ENCODE data around the gene PTX4.

Gene PTX4

DNA sequence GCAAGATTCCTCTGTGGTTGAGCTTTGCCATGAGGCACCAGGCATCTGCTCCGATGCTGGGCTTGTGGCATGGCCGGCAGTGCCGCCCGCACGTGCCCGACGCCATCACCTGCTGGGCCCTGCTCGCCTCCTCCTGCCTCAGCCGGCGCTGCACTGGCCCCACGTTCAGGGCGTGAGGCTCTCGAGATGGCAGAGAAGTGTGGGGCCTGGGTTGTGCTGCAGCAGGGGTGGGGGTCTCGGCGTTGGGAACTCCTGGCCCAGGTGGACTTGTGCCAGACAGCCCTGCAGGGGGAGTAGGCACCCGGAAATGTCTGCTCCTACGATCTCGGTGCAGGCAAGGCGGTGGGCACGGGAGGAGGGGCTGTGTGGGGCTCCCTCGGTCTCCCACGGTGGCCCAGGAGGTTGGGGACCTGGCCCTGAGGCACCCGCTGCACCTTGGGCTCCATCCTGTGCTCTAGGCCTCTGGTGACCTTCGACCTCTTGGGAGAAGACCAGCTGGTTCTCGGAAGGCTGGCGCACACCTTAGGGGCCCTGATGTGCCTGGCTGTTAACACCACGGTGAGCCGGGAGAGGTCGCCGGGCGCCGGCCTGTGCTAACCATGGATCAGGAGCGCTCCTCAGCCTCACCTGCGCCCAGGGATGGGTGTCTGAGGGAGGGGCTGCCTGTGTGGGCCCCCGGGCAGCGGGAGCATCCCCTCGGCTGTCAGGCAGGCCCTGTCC, 17.9 kb upstream of the PTX4 start:
- in situ Hi-C loops (cut with MboI; ENCODE audit: low pct_unique_long_range_greater_than_20kb, low sequenced_read_pairs, unreplicated experiment): no loop called here
- DNase-seq (ENCODE audit: low spot score): no peak
- TF ChIP-seq, protein P1, sequence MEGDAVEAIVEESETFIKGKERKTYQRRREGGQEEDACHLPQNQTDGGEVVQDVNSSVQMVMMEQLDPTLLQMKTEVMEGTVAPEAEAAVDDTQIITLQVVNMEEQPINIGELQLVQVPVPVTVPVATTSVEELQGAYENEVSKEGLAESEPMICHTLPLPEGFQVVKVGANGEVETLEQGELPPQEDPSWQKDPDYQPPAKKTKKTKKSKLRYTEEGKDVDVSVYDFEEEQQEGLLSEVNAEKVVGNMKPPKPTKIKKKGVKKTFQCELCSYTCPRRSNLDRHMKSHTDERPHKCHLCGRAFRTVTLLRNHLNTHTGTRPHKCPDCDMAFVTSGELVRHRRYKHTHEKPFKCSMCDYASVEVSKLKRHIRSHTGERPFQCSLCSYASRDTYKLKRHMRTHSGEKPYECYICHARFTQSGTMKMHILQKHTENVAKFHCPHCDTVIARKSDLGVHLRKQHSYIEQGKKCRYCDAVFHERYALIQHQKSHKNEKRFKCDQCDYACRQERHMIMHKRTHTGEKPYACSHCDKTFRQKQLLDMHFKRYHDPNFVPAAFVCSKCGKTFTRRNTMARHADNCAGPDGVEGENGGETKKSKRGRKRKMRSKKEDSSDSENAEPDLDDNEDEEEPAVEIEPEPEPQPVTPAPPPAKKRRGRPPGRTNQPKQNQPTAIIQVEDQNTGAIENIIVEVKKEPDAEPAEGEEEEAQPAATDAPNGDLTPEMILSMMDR (IDR thresholded peaks at IDR 0.05; ENCODE audit: extremely low read depth, insufficient read depth, missing control alignments): no peak

DNA sequence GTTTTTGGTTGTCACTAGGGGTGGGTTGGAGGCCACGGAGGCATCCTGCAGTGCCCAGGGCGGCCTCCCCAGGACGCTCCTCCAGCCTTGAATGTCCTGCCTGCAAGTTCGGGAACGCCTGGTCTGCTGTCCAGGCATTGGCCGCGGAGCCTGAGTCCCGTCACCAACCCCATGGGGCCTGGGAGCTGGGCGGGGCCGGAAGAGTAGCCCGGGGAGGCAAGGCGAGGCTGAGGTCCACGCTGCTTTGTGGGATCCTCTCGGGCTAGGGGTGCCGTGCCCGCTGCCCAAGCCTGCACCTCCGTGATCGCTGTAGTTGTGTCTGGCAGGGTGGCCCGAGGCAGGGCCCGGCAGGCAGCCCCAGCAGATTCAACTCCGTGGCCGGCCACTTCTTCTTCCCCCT, 17.2 kb upstream of the PTX4 start:
- DNase-seq (ENCODE audit: low spot score): no peak
- TF ChIP-seq, protein P1 (IDR thresholded peaks at IDR 0.05; ENCODE audit: extremely low read depth, insufficient read depth, missing control alignments): no peak
- in situ Hi-C loops (cut with MboI; ENCODE audit: low pct_unique_long_range_greater_than_20kb, low sequenced_read_pairs, unreplicated experiment): no loop called here

DNA sequence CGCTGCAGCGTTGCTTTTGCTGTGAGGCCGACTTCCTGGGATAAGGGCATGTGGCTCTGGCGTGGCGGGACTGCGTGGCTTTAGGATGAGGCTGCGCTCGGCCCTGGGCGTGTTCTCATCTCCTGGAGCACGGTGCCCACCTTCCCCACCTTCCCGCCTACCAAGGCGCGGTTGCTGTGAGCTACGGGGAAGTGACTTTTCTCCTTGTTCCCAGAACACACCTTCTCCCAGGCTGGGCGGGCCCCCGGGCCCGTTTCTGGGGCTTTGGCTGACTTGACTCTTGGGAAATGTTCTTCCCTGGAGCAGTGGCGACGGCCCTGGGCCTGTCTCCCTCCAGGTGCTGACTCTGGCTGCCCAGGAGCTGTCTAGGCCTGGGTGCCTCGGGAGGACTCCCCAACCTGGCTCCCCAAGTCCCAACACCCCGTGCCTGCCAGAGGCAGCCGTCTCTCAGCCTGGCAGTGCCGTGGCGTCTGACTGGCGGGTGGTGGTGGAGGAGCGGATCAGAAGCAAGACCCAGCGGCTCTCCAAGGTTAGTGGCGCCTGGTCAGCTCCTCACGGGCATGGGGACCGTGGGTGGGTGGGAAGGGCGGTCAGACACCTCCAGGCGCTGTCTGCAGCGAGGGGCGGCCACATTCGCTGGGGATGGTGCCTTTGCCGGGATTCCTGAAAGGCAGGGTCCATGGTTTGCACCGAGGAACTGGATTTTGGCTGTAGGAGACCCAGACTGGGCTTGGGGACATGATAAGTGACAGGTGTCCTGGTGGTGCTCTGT, 16.5 kb upstream of the PTX4 start:
- in situ Hi-C loops (cut with MboI; ENCODE audit: low pct_unique_long_range_greater_than_20kb, low sequenced_read_pairs, unreplicated experiment): no loop called here
- TF ChIP-seq, protein P1 (IDR thresholded peaks at IDR 0.05; ENCODE audit: extremely low read depth, insufficient read depth, missing control alignments): no peak
- no peak for DNase-seq (ENCODE audit: low spot score)

DNA sequence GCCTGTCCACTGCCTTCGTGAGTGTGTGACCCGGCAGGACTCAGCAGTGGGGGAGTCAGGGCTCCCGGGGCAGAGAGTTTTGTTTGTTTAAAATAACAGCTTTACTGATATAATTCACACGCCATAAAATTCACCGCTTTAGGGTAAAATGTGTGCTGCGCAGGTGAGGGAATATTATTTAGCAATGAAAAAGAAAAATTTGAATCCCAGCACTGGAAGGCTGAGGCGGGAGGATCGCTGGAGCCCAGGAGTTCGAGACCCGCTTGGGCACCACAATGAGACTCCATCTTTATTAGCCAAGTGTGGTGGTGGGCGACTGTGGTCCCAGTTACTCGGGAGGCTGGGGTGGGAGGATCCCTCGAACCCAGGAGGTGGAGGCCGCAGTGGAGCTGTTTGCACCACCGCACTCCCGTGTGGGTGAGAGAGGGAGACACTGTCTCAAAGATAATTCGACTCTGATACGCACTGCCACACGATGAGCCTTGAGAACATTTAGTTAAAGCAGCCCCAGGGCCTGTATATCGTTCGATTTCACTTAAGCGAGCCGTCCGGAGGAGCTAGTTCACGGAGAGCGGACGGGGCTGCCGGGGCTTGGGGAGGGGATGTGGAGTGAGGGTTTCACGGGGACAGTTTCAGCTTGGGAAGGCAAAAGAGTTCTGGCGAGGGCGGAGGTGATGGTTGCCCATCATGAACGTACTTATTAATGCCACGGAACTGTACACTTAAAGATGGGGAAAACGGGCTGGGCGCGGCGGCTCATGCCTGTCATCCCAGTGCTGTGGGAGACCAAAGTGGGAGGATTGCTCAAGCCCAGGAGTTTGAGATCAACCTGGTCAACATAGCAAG, 14.6 kb upstream of the PTX4 start:
- in situ Hi-C loops (cut with MboI; ENCODE audit: low pct_unique_long_range_greater_than_20kb, low sequenced_read_pairs, unreplicated experiment): no loop called here
- TF ChIP-seq, protein P1 (IDR thresholded peaks at IDR 0.05; ENCODE audit: extremely low read depth, insufficient read depth, missing control alignments): no peak
- no peak for DNase-seq (ENCODE audit: low spot score)

DNA sequence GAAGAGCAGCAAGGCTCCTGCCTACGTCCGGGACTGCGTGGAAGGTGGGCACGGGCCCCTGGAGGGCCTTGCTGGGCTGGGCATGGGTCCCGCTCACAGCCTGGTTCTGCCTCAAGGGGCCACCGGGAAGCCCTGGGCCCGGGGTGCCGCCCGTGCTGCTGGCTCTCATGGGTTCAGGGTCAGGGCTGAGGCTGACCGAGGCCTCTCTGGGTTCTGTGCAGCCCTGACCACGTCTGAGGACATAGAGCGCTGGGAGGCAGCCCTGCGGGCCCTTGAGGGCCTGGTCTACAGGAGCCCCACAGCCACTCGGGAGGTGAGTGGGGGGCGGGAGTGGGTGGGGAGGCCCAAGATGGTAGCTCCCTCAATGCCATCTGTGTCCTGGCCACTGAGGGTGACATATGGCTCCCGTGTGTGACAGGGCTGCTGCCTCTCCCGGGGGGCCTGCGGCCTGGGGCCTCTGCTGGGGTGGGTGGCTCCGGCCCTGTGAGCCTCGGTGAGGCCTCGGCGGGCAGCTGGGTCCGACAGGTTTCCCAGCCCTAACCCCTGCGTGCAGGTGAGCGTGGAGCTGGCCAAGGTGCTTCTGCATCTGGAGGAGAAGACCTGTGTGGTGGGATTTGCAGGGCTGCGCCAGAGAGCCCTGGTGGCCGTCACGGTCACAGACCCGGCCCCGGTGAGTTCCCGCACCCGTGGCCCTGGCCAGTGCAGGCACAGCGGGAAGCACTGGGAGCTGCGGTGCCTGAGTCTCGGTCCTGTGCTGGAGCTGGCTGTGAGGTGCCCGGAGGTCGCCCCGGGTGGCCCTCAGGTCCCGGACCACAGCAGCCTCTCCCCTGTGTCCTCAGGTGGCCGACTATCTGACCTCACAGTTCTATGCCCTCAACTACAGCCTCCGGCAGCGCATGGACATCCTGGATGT, 13.6 kb upstream of the PTX4 start:
- TF ChIP-seq, protein P1 (IDR thresholded peaks at IDR 0.05; ENCODE audit: extremely low read depth, insufficient read depth, missing control alignments): no peak
- in situ Hi-C loops (cut with MboI; ENCODE audit: low pct_unique_long_range_greater_than_20kb, low sequenced_read_pairs, unreplicated experiment): no loop called here
- no peak for DNase-seq (ENCODE audit: low spot score)

All from GM13977 (cell line).